ENCODE measurements around the gene ARL15.

The ARL15 gene

DNA sequence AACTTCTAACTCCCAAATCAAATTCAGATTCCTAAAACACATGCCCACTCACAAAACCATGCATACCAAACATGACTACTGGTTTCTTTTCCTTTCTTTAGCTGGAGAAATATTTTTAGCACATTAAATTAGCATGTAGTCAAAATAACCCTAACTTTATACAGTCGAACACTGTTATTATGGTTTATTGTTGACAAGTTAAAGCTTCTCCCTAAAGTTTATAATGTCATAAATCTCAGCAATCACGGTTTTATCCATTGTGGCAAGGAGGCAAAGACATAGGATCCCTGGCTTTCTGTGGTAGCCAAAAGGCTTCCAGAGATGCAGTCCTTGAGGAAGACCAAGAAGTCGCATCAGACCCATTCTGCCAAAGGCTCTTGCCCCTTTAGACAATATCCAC, 27.5 kb downstream of the ARL15 start:
- no peak for DNase-seq

DNA sequence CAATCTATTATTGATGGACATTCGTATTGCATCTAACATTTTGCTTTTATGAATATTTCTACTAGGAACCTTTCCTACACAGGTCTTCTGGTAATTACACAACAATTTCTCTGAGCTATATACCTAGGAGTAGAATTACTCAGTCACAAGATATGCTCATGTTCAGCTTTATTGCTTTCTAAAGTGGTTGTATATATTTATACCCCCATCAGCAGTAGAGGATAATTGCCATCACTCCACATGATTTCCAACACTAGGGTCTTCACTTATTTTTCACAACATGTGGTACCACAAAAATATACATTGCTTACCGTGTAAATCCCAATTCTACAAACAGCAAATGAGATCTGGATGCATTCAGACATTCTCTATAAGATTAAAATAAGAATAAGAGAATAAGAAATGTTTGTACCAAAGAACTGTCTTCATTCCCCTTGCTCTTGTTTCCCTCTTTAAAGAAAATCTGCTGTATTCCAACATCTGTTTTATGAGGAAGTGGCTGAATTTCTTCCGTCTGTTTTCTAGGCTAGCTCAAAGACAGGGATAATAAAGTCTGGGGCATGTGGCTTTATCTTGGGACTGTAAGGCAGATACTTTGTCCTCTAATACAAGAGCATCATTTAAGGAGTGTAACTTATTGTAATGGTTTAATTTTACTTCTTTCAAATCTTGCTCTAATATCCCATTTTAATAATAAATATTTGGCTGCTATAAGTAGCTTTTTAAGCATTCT, 28.2 kb downstream of the ARL15 start:
- DNase-seq, result no peak

DNA sequence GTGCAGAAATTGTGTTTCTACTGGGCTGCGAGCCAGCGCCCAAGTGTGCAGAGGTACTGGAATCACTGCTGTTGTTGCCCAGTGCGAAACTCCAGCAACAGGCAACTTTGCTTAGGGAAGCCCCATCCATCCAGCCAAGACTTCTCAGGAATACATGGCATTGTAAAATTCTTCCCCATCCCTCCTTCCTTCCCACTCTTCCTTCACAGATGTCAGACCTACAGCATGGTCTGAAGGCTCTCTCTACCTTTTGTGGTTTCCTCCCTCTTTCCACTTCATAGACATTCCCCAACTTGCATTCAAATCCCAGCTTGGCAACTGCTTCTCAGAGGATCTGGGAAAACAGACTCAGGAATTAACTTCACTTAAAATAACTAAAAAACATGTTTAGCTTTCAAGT, 30.4 kb downstream of the ARL15 start:
- DNase-seq, result no peak

DNA sequence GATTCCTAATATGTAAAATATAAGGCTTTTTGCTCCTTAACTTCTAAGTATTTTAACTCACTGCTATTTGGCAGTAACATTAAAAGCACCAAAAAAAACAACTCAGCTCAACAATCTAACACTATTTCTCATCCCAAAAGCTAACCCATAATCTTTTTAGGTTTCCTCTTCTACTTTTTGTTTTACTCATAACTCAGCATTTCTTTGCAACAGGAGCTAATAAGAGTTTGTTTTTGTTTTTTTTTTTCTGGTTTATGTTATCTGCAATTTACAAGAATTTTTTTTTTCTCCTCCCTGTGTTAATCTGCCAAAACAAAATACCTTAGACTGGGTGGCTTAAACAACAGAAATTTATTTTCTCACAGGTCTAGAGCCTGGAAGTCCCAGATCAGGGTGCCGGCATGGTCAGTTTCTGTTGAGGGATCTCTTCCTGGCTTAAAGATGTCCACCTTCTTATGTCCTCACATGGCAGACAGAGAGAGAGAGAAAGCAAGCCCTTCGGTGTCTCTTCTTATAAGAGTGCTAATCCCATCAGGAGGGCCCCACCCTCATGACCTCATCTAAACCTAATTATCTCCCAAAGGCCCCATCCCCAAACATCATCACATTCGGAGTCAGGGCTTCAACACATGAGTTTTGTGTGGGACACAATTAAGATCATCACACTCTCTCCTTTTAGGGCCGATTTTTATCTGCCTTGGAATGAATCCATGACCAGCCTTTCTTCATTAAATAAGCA, 31.2 kb downstream of the ARL15 start:
- DNase-seq, result no peak

DNA sequence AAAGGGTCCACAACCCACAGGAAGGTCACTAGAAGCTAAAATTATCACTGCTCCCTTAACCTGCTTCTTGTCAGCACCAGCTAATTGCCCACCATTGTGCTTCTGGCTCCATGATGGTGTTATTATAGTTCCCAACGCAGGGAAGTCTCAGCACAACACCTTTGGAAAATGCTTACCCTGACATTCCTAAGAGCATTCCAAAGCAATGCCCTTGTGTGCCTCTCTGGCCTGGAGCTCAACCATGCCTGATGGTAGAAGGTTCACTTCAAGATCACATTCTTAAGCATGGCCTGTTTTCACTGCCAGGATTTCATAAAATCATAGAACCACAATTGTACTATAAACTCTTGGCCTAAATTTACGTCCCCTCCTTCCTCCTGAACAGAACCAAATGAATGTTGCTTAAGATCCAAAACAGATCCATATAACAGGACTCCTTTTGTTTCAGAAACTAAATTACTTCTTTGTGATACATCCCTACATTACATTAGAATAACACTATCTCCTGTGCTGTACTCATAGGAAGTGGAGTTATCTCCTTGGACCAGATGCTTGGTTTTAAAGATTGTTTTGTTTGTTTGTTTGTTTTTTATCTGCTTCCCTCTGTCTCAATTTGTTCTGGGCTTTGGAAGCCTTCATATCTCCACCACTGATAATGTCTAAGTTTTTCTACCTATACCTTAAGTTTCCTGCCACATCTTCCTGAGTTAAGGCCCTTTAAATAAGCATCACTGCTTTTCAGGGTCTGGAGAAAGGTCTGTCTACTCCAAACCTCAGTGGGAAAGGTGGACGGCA, 32.1 kb downstream of the ARL15 start:
- DNase-seq, result no peak

DNA sequence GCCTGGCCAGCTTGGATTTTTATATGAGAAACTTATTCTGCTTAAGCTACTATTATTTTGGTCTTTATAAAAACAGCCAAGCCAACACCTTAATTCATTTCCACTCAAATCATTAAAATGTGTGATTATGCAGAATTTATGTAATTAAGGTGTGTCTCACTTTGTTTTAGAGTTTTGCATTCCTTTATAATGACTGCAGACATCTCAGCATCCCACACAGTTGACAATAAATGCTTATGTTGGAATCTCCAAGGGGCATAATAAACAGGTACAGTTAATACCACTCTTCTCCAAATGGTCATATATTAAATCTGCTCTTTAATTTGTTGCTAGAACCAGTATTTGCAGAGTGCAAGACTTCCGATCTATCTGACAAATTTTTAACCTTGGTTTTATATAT, 34.3 kb downstream of the ARL15 start:
- DNase-seq, result no peak

DNA sequence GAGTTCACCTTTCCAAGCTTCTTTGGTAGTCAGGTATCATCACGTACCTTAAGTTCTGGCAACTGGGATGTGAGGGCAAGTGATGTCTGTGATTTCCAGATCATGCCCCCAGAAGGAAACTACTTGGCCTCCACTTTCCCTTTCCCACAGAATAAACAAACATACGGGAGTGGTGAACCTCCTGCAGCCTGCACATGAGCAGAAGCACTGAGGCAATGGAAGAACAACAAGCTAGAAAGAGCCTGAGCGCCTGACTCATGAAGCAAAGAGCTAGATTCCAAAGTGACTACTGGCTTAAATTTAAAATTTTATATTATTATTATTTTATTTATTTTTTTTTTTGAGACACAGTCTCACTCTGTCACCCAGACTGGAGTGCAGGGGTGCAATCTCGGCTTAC, 35.0 kb downstream of the ARL15 start:
- no peak for DNase-seq

DNA sequence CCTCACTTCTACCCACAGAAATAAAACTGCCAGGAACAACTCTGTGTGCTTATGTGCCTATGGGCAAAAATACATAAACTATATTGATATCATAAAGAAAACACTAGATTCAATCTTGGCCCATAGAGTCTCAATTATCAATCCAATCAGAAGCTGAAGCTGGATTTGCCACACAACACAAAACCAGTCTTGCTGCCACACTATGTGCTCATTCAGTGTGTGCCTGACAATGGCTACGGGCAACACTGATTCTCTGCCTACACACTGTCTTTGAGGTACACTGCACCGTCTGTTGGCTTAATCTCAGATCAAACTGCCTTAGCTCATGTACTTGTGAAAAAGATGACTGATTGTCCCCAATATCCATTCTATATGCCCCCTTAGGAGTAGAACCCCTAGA, 35.4 kb downstream of the ARL15 start:
- no peak for DNase-seq

DNA sequence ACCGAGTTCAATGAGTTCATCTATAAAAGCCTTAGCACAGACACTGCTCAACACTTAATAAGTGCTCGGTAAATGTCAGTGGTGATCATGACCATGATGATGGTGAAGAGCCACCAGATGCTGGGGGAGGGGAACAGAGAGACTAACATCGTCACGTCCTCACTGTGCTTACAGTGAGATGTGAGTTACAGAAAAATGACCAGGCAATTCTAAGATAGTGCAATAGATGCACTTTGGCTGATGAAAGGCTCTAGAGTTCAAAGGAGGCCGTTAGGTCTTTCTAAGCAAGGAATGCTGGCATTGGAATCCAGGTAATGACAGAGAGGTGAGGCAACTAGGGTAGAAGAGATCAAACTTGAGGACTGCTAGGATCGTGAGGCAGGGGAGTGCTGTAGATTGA, 36.7 kb downstream of the ARL15 start:
- no peak for DNase-seq

DNA sequence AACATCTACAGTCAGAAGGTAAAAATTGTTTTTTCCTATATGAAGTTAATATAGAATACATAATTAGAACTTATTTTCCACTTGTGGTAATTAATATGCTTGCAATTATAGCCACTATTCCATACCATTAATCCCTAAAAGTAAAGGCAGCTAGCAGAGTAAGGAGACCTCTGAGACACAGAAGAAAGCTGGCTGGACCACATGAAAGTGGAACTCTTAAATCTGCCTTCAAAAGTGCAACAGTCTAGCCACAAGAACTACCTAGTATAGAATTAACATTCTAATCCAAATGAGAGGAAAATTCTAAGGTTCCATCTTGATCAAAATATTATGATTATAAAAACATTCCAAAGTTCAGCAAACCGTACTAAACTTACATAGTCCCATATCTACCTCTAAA, 37.6 kb downstream of the ARL15 start:
- no peak for DNase-seq

DNA sequence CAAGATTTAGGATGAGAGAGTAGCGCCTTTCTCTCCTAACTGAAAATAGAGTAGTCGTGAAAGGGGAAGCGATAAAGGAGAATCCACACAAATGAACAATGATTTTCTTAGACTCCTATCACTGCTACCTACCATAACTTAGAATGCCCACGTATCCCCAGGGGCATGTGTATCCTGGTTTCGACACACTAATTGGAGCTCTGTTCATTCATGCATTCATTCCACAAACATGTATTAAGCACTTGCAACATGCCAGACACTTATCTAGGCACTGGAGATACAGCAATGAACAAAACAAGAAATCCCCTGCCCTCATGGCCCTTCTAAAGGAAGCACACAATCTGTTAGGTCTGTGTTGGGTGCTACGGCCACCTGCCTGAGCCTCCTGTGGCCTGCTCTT, 40.0 kb downstream of the ARL15 start:
- no peak for DNase-seq

DNA sequence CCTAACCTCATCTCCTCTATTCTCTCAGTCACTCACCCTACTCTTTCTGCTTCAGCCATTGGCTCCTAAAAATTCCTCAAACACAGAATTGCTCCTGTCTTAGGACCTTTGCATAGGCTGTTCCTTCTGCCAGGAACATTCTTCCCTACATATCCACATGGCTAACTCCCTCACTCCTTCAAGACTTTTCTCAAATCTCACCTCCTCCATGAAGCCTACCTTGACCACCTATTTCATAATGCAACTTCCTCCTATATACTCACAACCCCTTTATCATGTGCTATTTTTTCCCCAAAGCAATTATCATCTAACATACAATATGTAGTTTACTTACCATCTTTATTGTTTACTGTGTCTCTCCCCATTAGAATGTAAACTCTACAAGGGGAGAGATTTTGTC, 45.8 kb downstream of the ARL15 start:
- DNase-seq, result no peak

DNA sequence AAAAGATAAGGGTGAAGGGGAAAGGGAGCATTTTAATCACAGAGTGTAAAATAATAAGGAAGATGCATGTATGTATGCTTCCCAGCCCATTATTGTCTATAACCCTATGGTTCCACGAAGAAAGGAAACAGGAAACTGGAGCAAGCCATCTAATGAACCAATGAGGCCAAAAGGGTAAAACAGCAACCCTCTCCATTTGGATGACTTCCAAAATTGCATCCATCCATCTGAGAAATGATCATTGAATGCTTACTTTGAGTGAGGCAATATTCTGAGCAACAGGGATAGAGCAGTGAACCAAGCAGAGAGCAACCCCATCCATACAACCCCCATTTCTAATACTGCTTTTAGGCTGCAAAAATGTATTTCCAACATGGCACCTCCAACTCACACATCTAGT, 46.9 kb downstream of the ARL15 start:
- no peak for DNase-seq

DNA sequence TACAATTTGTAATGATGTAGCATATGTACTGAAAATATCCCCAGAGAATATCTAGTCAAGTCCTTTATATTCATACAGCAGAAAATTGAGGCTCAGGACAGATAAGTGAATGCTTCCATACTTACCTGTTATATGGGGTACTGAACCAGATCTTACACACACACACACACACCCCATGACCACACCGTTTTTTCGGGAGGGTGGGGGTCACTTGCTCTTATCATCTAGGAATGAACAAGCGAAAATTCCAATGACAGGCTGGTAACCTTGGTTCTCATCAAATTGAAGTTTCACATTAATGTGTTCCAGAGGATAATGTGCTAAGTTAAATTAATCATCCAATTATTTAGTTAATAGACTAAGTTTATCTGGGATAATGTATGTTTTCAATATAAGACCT, 48.8 kb downstream of the ARL15 start:
- no peak for DNase-seq

DNA sequence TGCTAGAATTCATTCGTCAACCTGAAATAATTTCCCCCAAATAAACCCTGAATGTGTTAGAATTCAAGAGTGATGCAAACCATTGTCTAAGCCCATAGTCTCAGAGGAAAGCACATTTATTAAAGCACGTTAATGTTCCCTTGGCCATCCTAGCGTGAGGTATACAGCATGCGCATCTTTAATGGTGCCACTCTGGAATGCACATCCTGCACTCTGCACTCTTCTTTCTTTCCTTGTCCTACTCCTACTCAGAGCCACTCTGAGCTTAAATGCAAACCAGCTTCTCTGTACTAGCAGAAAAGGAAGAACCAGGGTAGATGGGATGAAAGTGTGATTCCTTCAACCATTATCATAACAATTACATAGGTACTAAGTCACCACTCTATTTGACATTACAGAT, 50.4 kb downstream of the ARL15 start:
- DNase-seq, result no peak

DNA sequence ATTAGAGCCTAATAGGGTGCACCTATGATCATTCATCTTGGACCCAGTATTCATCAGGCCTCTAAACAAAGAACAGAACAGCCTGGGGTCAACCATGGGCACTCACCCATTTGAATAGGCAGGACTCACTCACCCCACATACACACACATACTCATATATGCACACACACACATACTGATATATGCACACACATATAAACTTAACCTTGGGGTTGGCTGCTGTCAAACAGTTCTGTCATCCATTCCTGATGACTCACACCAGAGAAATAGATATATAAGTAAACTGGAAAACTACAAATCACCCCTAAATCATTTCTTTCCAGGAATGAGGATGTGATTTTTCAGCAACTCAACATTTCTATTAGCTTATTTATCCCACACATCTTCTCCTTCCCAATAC, 51.3 kb downstream of the ARL15 start:
- no peak for DNase-seq

DNA sequence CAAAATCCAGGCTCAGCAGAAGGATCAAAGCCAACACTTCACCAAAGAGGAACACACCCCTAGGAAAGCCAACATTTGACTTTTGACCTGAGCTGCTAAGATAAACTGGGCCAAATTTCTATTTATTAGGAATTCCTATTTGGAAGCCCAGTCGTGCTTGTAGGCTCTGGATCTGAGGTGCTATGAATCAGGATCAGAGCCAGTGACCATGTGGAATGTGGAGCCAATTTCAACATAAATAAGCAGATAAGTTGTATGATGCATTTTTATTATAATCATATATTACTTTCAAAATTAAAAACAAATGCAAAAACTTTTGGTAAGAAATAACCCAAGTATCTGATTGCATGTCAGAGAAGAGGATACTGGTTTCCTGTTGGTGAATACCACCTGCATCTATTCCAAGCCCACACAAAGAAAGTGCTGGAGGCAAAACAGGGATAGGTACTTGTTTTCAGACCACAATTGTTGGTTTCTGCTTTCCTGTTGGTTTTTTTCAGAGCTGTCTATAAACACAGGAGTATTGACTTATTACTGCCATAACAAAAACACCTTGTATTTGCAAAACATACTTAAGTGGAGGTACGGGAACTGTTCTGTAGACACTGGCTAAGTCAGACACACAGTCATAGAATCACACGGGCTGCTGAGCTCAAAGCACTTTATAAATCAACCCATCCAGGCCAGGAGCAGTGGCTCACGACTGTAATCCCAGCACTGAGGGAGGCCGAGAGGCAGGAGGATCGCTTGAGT, 52.8 kb downstream of the ARL15 start:
- peak; percentile 5 for DNase-seq

DNA sequence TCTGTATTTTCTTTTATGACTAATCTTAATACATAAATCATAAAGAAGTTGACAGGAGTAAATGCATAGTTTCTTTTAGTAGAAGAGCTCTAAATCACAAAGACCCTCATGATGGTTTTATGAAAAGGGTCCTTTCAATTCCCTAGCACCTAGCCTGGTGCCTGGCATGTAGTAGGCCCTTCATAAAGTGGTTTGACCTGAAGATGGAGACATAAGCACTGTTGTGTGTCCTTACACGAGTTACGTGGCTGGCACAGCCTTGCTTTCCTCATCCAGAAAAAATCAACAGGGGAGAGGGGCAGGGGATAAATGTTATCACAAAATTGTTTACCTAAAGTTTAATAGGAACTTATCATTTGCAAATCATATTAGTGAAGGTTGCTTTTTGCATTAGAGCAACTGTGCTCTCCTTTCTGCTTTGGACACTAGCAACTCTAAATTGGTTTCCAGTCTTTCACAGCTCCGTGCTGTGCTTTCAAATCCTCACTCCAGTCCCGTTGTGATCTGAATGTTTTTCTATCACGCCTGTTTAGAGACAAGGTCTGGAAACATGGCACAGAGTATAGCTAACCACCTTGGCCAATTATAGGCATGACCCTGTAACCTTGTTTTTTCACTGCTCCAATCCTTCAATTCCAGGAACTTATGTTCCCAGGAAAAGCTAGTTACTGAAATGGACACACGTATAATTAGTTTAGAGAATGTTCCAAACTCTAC, 55.7 kb downstream of the ARL15 start:
- DNase-seq, result no peak

DNA sequence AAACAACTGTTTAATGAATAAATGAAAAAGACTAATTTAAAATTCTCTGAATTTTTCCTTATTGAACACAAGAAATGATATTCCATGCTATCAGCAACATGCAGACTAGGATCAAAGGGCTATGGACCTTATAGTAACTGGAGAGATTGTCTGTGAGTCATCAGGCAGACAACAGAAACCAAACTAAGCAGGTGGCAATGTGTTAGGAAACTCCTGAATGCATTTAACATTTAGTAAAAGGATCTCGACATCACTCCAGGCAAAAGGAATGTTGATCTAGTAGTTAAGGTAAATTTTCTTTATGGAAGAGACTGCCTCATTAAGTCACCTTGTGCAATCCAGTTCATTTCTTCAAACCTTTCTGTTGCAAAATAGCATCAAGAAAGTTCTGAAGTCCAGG, 58.4 kb downstream of the ARL15 start:
- DNase-seq, result no peak

DNA sequence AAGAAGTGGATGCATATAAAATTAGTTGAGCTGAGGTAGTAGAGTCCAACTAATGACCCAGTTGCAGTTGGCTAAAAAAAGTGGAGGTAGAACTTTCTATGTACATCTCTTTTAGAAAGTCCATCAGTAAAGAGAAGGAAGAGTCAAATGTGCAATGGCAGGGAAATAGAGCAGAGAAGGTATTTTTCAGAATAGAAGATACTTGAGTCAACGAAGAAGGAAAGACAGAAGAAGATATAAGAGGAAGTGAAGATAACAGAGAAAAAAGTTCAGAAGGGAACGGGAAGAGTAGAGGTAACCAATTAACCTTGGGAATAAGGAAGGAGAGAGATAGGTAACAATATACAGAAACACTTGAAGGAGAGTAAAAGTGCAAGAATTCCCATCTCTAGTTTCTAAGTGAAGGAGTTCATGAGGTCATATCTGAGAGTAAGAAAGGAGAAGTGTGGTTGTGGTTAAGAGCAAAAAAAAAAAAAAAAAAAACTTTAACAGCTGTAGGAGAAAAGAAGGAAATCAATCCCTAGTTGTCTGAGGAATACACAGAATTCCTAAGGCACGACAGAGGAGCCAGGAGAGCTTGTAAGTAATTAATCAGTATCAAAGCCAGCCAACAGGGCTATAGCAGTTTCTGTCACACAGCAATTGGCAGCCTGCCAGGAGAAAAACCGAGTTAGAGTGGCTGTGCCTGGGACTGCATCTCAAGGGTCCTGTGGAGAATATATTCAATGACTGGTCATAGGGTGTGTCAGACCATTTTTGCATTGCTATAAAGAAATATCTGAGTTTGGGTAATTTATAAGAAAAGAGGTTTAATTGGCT, 61.0 kb downstream of the ARL15 start:
- peak; percentile 5 for DNase-seq

DNA sequence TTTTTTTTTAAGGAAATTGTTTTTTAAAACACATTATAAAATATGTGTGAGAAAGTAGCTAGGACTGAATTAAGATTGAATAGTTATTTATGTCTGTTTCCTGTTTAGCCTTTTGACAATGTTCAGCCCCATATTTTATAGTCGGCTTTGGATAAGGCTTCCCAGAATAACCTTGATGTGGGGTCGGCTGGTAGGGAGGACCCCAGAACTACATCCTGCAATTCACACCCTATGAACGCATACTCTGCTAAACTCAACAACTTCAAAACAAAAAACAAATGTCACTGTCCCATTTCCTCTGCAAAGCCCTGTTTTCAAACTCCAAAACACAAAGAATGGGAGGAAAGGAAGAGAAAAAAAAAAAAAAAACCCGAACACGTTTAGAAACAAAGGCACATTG, 63.1 kb downstream of the ARL15 start:
- no peak for DNase-seq
